Breast epithelium (tissue), 3 donors: ENCODE results near the gene COL8A1.

Experiments
- CTCF ChIP-seq, 3 donors: fragments of 450-650 bp; IDR thresholded peaks; one replicate each; pipeline ENCODE4 v1.5.1; 2016 to 2017; ENCODE audit warnings: antibody characterized with exemption in 3 of 3, mild to moderate bottlenecking in 3 of 3, moderate library complexity in 3 of 3
- POLR2A ChIP-seq: fragments of 450-650 bp; IDR thresholded peaks from one replicate; pipeline ENCODE4 v1.6.1; 2016; ENCODE audit warnings: antibody characterized with exemption, mild to moderate bottlenecking, moderate library complexity
- POLR2AphosphoS5 ChIP-seq, 3 donors: sonication (generic); formaldehyde crosslinking; IDR thresholded peaks; one replicate each; pipeline ENCODE4 v1.6.1; 2017; ENCODE audit warnings: antibody characterized with exemption in 3 of 3

GRCh38 chr3:99810403-99810802 lies 172.0 kb downstream of the COL8A1 start:
- no peak for TF ChIP-seq CTCF (IDR thresholded peaks at IDR 0.05)
- TF ChIP-seq POLR2A: no peak
- TF ChIP-seq POLR2AphosphoS5 (IDR thresholded peaks at IDR 0.05): no peak
